Skeletal muscle cell (primary cell): ENCODE measurements around the gene RNU1-2.
"Not testable (repeated sequence)": the region's sequence is repeated elsewhere in the genome, so short reads cannot be mapped to it uniquely, and the experiment has no call there.

Experiments
- DNase-seq: peaks from one replicate; pipeline ENCODE4 v3.0.0-alpha.2; 2010; ENCODE audit warnings: low read depth
- H3K4me3 ChIP-seq: 2 replicates; pipeline ENCODE4 v1.5.1; 2011; ENCODE audit warnings: low read depth, mild to moderate bottlenecking, control low read depth, low read length, moderate library complexity

Gene RNU1-2

DNA sequence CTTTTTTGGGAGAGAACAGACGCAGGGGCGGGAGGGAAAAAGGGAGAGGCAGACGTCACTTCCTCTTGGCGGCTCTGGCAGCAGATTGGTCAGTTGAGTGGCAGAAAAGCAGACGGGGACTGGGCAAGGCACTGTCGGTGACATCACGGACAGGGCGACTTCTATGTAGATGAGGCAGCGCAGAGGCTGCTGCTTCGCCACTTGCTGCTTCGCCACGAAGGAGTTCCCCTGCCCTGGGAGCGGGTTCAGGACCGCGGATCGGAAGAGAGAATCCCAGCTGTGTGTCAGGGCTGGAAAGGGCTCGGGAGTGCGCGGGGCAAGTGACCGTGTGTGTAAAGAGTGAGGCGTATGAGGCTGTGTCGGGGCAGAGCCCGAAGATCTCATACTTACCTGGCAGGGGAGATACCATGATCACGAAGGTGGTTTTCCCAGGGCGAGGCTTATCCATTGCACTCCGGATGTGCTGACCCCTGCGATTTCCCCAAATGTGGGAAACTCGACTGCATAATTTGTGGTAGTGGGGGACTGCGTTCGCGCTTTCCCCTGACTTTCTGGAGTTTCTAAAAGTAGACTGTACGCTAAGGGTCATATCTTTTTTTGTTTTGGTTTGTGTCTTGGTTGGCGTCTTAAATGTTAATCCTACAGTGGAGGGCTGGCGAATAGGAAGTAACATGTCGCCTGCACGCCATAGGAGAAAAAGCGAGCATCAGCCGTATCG, at the start of gene RNU1-2:
TSS of gene RNU1-2 (plus strand) at position 383 of the 718 bp plus-strand sequence.
- peak; percentile 100 for DNase-seq
- peak within 1 kb of the TSS; percentile 41 for H3K4me3 ChIP-seq

DNA sequence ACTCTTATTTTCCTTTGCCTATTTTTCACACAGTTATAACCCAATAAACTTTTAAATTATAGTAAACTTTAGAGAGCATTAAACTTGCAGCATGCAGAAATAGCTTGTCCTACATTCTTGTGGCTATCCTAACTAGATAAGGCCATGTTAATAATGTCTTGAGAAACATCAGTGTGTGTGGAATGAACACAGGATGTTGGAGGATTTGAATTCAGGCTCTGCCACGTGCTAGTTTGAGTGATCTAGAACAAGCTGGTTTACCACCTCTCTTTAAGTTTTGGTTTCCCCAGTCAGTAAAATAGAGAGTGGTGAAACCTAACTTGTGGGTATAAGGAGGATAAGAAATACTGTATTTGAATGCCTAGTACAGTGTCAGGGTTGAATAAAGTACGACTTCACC, 39.6 kb upstream of the RNU1-2 start:
- not testable (repeated sequence) for DNase-seq, H3K4me3 ChIP-seq

- not testable (repeated sequence) for H3K4me3 ChIP-seq, DNase-seq
These were observed 36.4 kb upstream of the RNU1-2 start for GRCh38 chr1:16859167-16860041.

- H3K4me3 ChIP-seq, DNase-seq: not testable (repeated sequence)
These were observed 35.7 kb upstream of the RNU1-2 start for GRCh38 chr1:16860048-16860447.

GRCh38 chr1:16861832-16862245, 33.9 kb upstream of the RNU1-2 start:
- not testable (repeated sequence) for H3K4me3 ChIP-seq, DNase-seq

DNA sequence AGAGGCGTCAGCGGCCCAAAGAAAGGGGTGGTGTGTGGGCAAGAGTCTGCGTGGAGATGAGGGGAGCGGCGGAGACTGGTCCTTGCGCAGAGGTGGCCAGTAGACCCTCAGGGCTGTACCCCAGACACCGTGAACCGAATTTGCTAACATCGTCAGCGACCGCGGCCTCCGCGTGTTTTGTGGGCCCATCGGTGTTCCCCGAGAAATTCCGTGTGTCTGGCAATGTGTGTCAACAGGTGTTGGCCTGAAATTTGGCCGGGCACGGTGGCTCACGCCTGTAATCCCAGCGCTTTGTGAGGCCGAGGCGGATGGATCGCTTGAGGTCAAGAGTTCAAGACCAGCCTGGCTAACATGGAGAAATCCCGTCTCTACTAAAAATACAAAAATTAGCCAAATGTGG, 33.4 kb upstream of the RNU1-2 start:
- not testable (repeated sequence) for H3K4me3 ChIP-seq, DNase-seq

- H3K4me3 ChIP-seq, DNase-seq: not testable (repeated sequence)
These were observed 32.8 kb upstream of the RNU1-2 start for GRCh38 chr1:16863024-16863423.

DNA sequence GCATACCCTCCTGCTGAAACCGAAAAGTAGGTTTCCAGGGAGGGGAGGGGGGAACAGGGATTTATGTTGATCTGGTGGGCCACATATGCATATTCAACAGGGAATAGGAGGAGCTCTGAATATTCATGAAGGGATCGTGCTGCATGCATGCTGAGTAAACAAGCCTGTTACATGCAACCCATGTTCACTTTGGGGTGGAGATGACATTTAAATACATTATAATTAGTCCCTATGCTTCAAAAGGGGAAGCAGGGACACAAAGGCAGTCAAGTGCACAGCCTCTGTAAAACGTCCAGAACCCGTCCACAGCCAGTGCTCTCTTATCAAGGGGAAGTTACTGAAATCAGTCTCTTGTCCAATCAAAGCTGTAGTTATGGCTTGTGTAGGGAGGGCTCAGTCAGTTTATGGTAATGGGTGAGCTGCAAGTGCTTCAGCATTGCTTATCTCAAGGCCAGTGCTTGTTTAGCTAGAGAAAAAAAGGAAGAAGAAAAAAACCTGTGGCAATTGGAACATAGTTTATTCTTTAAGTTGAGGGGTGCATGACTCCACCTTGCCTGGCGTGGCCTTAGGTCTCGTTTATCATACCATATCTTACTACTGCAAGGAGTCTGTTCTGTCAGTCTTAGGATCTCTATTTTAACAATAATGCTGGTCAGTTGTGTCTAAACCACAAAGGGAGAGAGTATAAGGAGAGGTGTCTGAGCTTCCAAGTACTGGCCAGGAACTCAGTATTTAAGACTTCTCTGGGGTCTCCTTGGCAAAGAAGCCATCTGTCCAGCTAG, 28.7 kb upstream of the RNU1-2 start:
- H3K4me3 ChIP-seq, DNase-seq: not testable (repeated sequence)

- H3K4me3 ChIP-seq, DNase-seq: not testable (repeated sequence)
These were observed 27.0 kb upstream of the RNU1-2 start for GRCh38 chr1:16868787-16869186.

DNA sequence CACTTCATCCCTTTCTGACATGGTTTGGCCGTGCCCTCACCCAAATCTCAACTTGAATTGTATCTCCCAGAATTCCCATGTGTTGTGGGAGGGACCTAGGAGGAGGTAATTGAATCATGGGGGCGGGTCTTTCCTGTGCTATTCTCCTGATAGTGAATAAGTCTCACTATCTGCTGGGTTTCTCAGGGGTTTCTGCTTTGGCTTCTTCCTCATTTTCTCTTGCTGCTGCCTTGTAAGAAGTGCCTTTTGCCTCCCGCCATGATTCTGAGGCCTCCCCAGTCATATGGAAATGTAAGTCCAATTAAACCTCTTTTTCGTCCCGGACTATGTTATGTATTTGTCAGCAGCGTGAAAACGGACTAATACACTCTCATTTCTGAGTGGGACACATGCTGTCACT, 25.8 kb upstream of the RNU1-2 start:
- not testable (repeated sequence) for H3K4me3 ChIP-seq, DNase-seq

GRCh38 chr1:16871171-16871570, 24.6 kb upstream of the RNU1-2 start:
- not testable (repeated sequence) for DNase-seq, H3K4me3 ChIP-seq

- DNase-seq, result peak; percentile 40
- peak overlapping the region; percentile 30 for H3K4me3 ChIP-seq
These were observed 23.4 kb upstream of the RNU1-2 start for GRCh38 chr1:16872152-16873075.

- H3K4me3 ChIP-seq, result peak overlapping the region; percentile 7
These were observed 22.5 kb upstream of the RNU1-2 start for GRCh38 chr1:16873076-16873879.

GRCh38 chr1:16874968-16875765, 20.6 kb upstream of the RNU1-2 start:
- DNase-seq, H3K4me3 ChIP-seq: not testable (repeated sequence)

More at GRCh38 chr1:16873076-16873879, 22.5 kb upstream of the RNU1-2 start:
- DNase-seq, result not testable (repeated sequence)

DNA sequence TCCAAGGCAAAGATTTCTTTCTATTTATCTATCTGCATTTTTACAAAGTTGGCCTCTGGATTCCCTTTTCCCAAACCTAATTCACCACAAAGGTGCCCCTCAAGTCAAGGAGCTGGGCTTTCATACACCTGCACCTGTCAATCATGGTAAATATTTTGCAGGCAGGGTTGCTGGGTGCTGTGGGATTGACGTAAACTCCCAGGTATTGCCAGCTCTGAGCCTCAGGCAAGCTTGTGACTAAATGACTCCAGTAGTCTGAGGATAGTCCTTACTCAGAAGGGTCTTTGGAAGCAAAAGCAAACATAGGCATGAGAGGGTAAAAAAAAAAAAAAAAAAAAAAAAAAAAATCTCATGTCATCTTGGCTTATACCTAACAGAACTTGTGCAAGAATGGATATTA, 14.0 kb upstream of the RNU1-2 start:
- not testable (repeated sequence) for H3K4me3 ChIP-seq, DNase-seq

GRCh38 chr1:16882986-16883385, 12.8 kb upstream of the RNU1-2 start:
- no peak overlapping the region for H3K4me3 ChIP-seq
- no peak for DNase-seq

- DNase-seq, H3K4me3 ChIP-seq: not testable (repeated sequence)
These were observed 11.3 kb upstream of the RNU1-2 start for GRCh38 chr1:16884487-16884886.
